H1 (cell line): Measurements from ENCODE around the gene APBB1. TPM values are rescaled to one million over a fixed set of nuclear protein-coding genes. Genes with fewer than 3 reads are reported as not detected.

Experiments
- CTCF ChIA-PET: fragments of 300-600 bp; sonication (Branson Sonifier 250); formaldehyde crosslinking; loops from one replicate; lab custom pipeline; 2021; ENCODE audit not compliant: partially characterized antibody; lab: Charles Lee
- POLR2A ChIA-PET: fragments of 300-600 bp; sonication (Branson Sonifier 250); formaldehyde crosslinking; loops from one replicate; lab custom pipeline; 2021; ENCODE audit warnings: inconsistent platforms; ENCODE audit not compliant: partially characterized antibody; lab: Charles Lee
- DNase-seq, 2 experiments: peaks; one replicate each; pipeline versions ENCODE4 v3.0.0 to v3.0.0-alpha.2; 2010 to 2022; ENCODE audit warnings: low spot score in 2 of 2, low read depth in 1 of 2, mixed read lengths in 1 of 2
- FAIRE-seq: peaks from 2 replicates; lab custom pipeline; 2011; peaks lifted over from hg19 to GRCh38; lab: Jason Lieb, UNC
- H2AFZ ChIP-seq: 2 replicates; pipeline ENCODE4 v1.8.1; 2012; ENCODE audit warnings: low read length, inconsistent platforms
- H2AK5ac ChIP-seq: 2 replicates; pipeline ENCODE4 v1.6.1; 2013; ENCODE audit warnings: low read depth, low read length
- H2BK120ac ChIP-seq: replicated peaks from 2 replicates; pipeline ENCODE3; 2013; ENCODE audit warnings: low read depth, low read length, inconsistent platforms
- H2BK12ac ChIP-seq: 2 replicates; pipeline ENCODE4 v1.6.1; 2013; ENCODE audit warnings: low read depth, low read length
- H2BK15ac ChIP-seq: 2 replicates; pipeline ENCODE4 v1.6.1; 2013; ENCODE audit warnings: low read length
- H2BK20ac ChIP-seq: 2 replicates; pipeline ENCODE4 v1.6.1; 2013; ENCODE audit warnings: low read length
- H2BK5ac ChIP-seq: 2 replicates; pipeline ENCODE4 v1.6.1; 2013; ENCODE audit warnings: low read depth, low read length
- H3K14ac ChIP-seq: 2 replicates; pipeline ENCODE4 v1.6.1; 2013; ENCODE audit warnings: inconsistent platforms; ENCODE audit not compliant: insufficient read length
- H3K18ac ChIP-seq: 2 replicates; pipeline ENCODE4 v1.6.1; 2013; ENCODE audit warnings: low read length; ENCODE audit errors: extremely low read depth
- H3K23ac ChIP-seq: 2 replicates; pipeline ENCODE4 v1.6.1; 2013; ENCODE audit warnings: inconsistent platforms; ENCODE audit not compliant: insufficient read length
- H3K23me2 ChIP-seq: 2 replicates; pipeline ENCODE4 v1.6.1; 2013; ENCODE audit warnings: low read depth, low read length
- H3K27ac ChIP-seq: 2 replicates; pipeline ENCODE4 v1.6.1; 2011; ENCODE audit warnings: low read depth, low read length, inconsistent platforms
- H3K27me3 ChIP-seq, 4 experiments: replicated peaks in 1 of 4; 1 replicate in 1 of 4; 2 replicates in 3 of 4; pipeline versions ENCODE4 v1.6.1 to v1.8.1; 2011 to 2013; ENCODE audit warnings: low read length in 3 of 4, mild to moderate bottlenecking in 3 of 4, inconsistent platforms in 2 of 4, mixed read lengths in 2 of 4, moderate library complexity in 1 of 4; ENCODE audit not compliant: control insufficient read depth in 3 of 4, insufficient read depth in 3 of 4; ENCODE audit errors: extremely low read depth in 1 of 4
- H3K36me3 ChIP-seq, 4 experiments: 2 replicates each; pipeline versions ENCODE4 v1.6.1 to v1.8.1; 2011 to 2013; ENCODE audit warnings: mild to moderate bottlenecking in 4 of 4, low read length in 3 of 4, moderate library complexity in 2 of 4, control low read depth in 1 of 4, inconsistent platforms in 1 of 4; ENCODE audit not compliant: insufficient read depth in 4 of 4, control insufficient read depth in 2 of 4
- H3K4ac ChIP-seq: replicated peaks from 2 replicates; pipeline ENCODE3; 2013; ENCODE audit warnings: low read length, low read depth, mixed read lengths, inconsistent platforms; ENCODE audit not compliant: insufficient read length
- H3K4me1 ChIP-seq, 4 experiments: replicated peaks in 1 of 4; 1 replicate in 1 of 4; 2 replicates in 3 of 4; pipeline versions ENCODE4 v1.6.1 to v1.8.1; 2011 to 2013; ENCODE audit warnings: low read length in 3 of 4, inconsistent platforms in 2 of 4, mixed read lengths in 1 of 4; ENCODE audit not compliant: insufficient read depth in 4 of 4, control insufficient read depth in 3 of 4
- H3K4me2 ChIP-seq, 2 experiments: 2 replicates each; pipeline versions ENCODE4 v1.6.1 to v1.8.1; 2011 to 2013; ENCODE audit warnings: low read depth in 2 of 2, low read length in 2 of 2, control low read depth in 1 of 2, inconsistent platforms in 1 of 2, mild to moderate bottlenecking in 1 of 2; ENCODE audit not compliant: insufficient read depth in 1 of 2
- H3K4me3 ChIP-seq, 4 experiments: fragments of 200-600, 300-600 bp in 1 of 4; sonication (generic), shearing (Covaris generic), sonication (Bioruptor Twin) in 1 of 4; 2 replicates each; pipeline versions ENCODE4 v1.5.1 to v1.8.1; 2011 to 2016; ENCODE audit warnings: low read length in 4 of 4, low read depth in 3 of 4, control low read depth in 2 of 4, inconsistent platforms in 2 of 4, mild to moderate bottlenecking in 2 of 4, mixed read lengths in 1 of 4, moderate library complexity in 1 of 4; ENCODE audit not compliant: insufficient read depth in 2 of 4; ENCODE audit errors: extremely low read depth in 1 of 4
- H3K56ac ChIP-seq: replicated peaks from 2 replicates; pipeline ENCODE3; 2013; ENCODE audit warnings: low read depth, mild to moderate bottlenecking, mixed read lengths, low read length, inconsistent platforms; ENCODE audit not compliant: insufficient read length
- H3K79me1 ChIP-seq: 2 replicates; pipeline ENCODE4 v1.6.1; 2013; ENCODE audit warnings: low read depth, low read length, control low read depth
- H3K79me2 ChIP-seq, 2 experiments: 2 replicates each; pipeline versions ENCODE4 v1.6.1 to v1.8.1; 2012 to 2013; ENCODE audit warnings: low read length in 2 of 2, mild to moderate bottlenecking in 2 of 2, inconsistent platforms in 1 of 2; ENCODE audit not compliant: insufficient read depth in 2 of 2, control insufficient read depth in 1 of 2
- H3K9ac ChIP-seq, 4 experiments: replicated peaks in 1 of 4; 1 replicate in 1 of 4; 2 replicates in 3 of 4; pipeline versions ENCODE4 v1.6.1 to v1.8.1; 2011 to 2013; ENCODE audit warnings: low read depth in 3 of 4, low read length in 3 of 4, control low read depth in 2 of 4, mild to moderate bottlenecking in 2 of 4, moderate library complexity in 2 of 4, inconsistent platforms in 1 of 4; ENCODE audit errors: extremely low read depth in 1 of 4
- H3K9me3 ChIP-seq, 2 experiments: 2 replicates each; pipeline versions ENCODE4 v1.6.1 to v1.8.1; 2012 to 2013; ENCODE audit warnings: mild to moderate bottlenecking in 2 of 2, moderate library complexity in 2 of 2, control low read depth in 1 of 2, inconsistent platforms in 1 of 2, low read depth in 1 of 2, low read length in 1 of 2, mixed read lengths in 1 of 2; ENCODE audit not compliant: insufficient read depth in 2 of 2
- H4K20me1 ChIP-seq, 2 experiments: replicated peaks in 1 of 2; 2 replicates each; pipeline versions ENCODE3 to v1.8.1; 2011 to 2013; ENCODE audit warnings: inconsistent platforms in 2 of 2, low read length in 2 of 2, mild to moderate bottlenecking in 1 of 2; ENCODE audit not compliant: insufficient read depth in 2 of 2, control insufficient read depth in 1 of 2
- H4K5ac ChIP-seq: 2 replicates; pipeline ENCODE4 v1.6.1; 2013; ENCODE audit warnings: low read length, low read depth, mixed read lengths, inconsistent platforms; ENCODE audit not compliant: insufficient read length
- H4K8ac ChIP-seq: 2 replicates; pipeline ENCODE4 v1.8.0; 2013; ENCODE audit warnings: mild to moderate bottlenecking, moderate library complexity, low read length, inconsistent platforms; ENCODE audit not compliant: insufficient read depth; ENCODE audit errors: extremely low read depth
- H4K91ac ChIP-seq: replicated peaks from 2 replicates; pipeline ENCODE3; 2013; ENCODE audit warnings: low read length, mixed read lengths, inconsistent platforms; ENCODE audit not compliant: insufficient read length
- BCL11A ChIP-seq, 2 experiments: IDR thresholded peaks; one replicate each; pipeline ENCODE4 v1.6.1; 2011; ENCODE audit warnings: low read depth in 2 of 2, low read length in 2 of 2, mild to moderate bottlenecking in 2 of 2
- JUND ChIP-seq: IDR thresholded peaks from 2 replicates; pipeline ENCODE4 v1.6.1; 2011; ENCODE audit warnings: mild to moderate bottlenecking, improper control_type of control experiment, low read length
- POLR2AphosphoS5 ChIP-seq: IDR thresholded peaks from 2 replicates; pipeline ENCODE4 v1.6.1; 2011; ENCODE audit warnings: low read depth, low read length
- SP1 ChIP-seq: IDR thresholded peaks from 2 replicates; pipeline ENCODE4 v1.6.1; 2011; ENCODE audit warnings: low read depth, low read length
- TAF7 ChIP-seq: optimal IDR thresholded peaks from 2 replicates; pipeline ENCODE3; 2011; ENCODE audit warnings: low read depth, mild to moderate bottlenecking, inconsistent platforms, low read length, moderate library complexity, borderline replicate concordance
- TEAD4 ChIP-seq: IDR thresholded peaks from 2 replicates; pipeline ENCODE4 v1.6.1; 2012; ENCODE audit warnings: low read depth, low read length, inconsistent platforms, mixed read lengths
- WGBS, 2 experiments: shearing (Covaris generic) in 1 of 2; methylation state at CpG; one replicate each; pipeline versions ENCODE4 v1.1.6 to v1.1.7; 2013 to 2015; ENCODE audit warnings: low lambda C conversion rate in 2 of 2, mixed read lengths in 2 of 2, inconsistent platforms in 1 of 2, low coverage in 1 of 2, missing lambda C conversion rate in 1 of 2; ENCODE audit not compliant: insufficient replicate concordance in 2 of 2, insufficient coverage in 1 of 2, insufficient read length in 1 of 2; ENCODE audit errors: extremely low coverage in 1 of 2, missing lambda C conversion rate in 1 of 2; 5-methylcytosine and 5-hydroxymethylcytosine counted together
- polyA plus RNA-seq, 7 experiments: library from polyadenylated mRNA; depleted of rRNA in 3 of 7; stranded (reverse) in 5 of 7; unstranded in 2 of 7; fragments of >200 nt in 5 of 7; fragments of 200-250 nt in 2 of 7; gene quantifications; 1 replicate in 5 of 7; 2 replicates in 1 of 7; 4 replicates in 1 of 7; pipeline versions ENCODE4 v1.2.1 to v1.2.3, GENCODE V29; 2011 to 2013; ENCODE audit warnings: missing spikeins in 2 of 7, mixed read lengths in 2 of 7
- total RNA-seq: library from RNA; stranded (reverse); fragmentation: NEBNext Ultra II Directional; extraction: Animal tissue kit (Norgen Biotek cat#: 25700); gene quantifications from 2 replicates; pipeline ENCODE4 v1.2.1, GENCODE V29; 2021

APBB1 gene
- total and polyA plus RNA-seq, 2 of the 8 experiments (the other 6 are each of a cell fraction or from before 2014, with no cell fraction given) = 23.9 to 33.1 TPM

DNA sequence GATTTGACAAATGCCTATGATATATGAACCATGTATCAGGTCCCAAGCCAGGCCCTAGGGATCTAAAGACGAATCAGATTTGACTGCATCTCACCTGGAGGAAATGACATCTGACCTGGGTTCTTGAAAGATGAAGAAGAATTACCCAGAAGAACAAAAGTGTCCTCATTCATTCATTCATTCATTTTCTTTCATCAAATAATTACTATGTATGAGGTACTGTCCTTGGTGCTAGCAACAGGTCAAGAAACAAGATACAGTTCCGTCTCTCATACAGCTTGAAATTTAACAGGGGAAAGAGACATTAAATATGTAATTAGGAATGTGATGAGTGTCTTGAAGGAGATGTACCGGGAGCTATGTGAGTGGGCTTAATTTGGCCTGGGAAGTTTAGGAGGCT lies 1.8 kb upstream of the APBB1 start:
- Histone ChIP-seq H3K79me1 (0 out of 2 replicates have a peak, but pooled peaks cover 2% of the 10 kb centered on the region), H3K18ac (no peak overlapping the region), H3K27me3 (peaks cover 1 to 13% (median 7%) of the 10 kb centered on the region in 4 experiments), H3K4me3 (no peak overlapping the region), H4K91ac (no peak overlapping the region), H3K4ac (no peak overlapping the region), H3K4me1 (peaks cover 2 to 5% (median 4%) of the 10 kb centered on the region in 4 experiments; a peak in 4 of 7 replicates), H4K8ac (no peak overlapping the region), H3K23ac (no peak overlapping the region), H3K23me2 (peaks cover 3% of the 10 kb centered on the region; the same call in 1 of the 2 replicates), H3K36me3 (no peaks in the 10 kb centered on the region), H2BK5ac (no peak overlapping the region), H3K9ac (no peak overlapping the region), H4K20me1 (no peaks in the 10 kb centered on the region), H2BK20ac (no peak overlapping the region), H2BK12ac (no peak overlapping the region), H2BK120ac (no peak overlapping the region), H3K79me2 (no peaks in the 10 kb centered on the region), H3K27ac (no peak overlapping the region), H2AFZ (no peak overlapping the region), H4K5ac (no peak overlapping the region), H3K56ac (no peak overlapping the region), H3K14ac (no peak overlapping the region), H3K4me2 (no peak overlapping the region), H2AK5ac (no peak overlapping the region), H3K9me3 (no peaks in the 10 kb centered on the region), H2BK15ac (no peak overlapping the region)
- WGBS, 2 experiments = 87% methylated on average over 3 of the region's 3 CpGs; no CpG with 5 or more reads in 1 of the 2 experiments
- DNase-seq = no peak
- ChIA-PET CTCF (interaction anchor here (1.0 to 10.1 kb wide), 6 partner anchors 9 to 57 kb away, joined by 4 to 78 read pairs (median 4); partner anchors contain the start of gene HPX), POLR2A (no interaction called here)
- no peak for FAIRE-seq
- TF ChIP-seq SP1 (no peak), POLR2AphosphoS5 (no peak), TAF7 (no peak), JUND (no peak), BCL11A (IDR thresholded peaks at IDR 0.05; ENCODE audit: low read depth in 2 of 2, low read length in 2 of 2) (no peak), TEAD4 (no peak)
